CD14-positive monocyte (primary cell): ENCODE measurements around the gene COPG2. TPM values are rescaled to one million over a fixed set of nuclear protein-coding genes. Genes with fewer than 3 reads are reported as not detected.
"Not testable (repeated sequence)": the region's sequence is repeated elsewhere in the genome, so short reads cannot be mapped to it uniquely, and the experiment has no call there.

Experiments
- DNase-seq, 3 donors: peaks; one replicate each; pipeline ENCODE4 v3.0.0-alpha.2; 2011 to 2022
- H2AFZ ChIP-seq: 2 replicates; pipeline ENCODE4 v1.6.0; 2012; ENCODE audit warnings: mild to moderate bottlenecking, low read depth, low read length, inconsistent platforms; ENCODE audit not compliant: insufficient read depth, poor library complexity, severe bottlenecking
- H3K27ac ChIP-seq, 2 donors: 1 replicate in 1 of 2; 2 replicates in 1 of 2; pipeline ENCODE4 v1.5.1; 2012 to 2013; ENCODE audit warnings: low read length in 2 of 2, control low read depth in 1 of 2, inconsistent platforms in 1 of 2, low read depth in 1 of 2, mild to moderate bottlenecking in 1 of 2
- H3K27me3 ChIP-seq, 2 donors: one replicate each; pipeline versions ENCODE4 v1.6.0 to v1.6.1; 2011 to 2013; ENCODE audit warnings: low read length in 2 of 2; ENCODE audit not compliant: control insufficient read depth in 2 of 2, insufficient read depth in 2 of 2
- H3K36me3 ChIP-seq, 2 donors: replicated peaks in 1 of 2; 1 replicate in 1 of 2; 2 replicates in 1 of 2; pipeline versions ENCODE4 v1.5.1 to v1.6.1; 2012 to 2013; ENCODE audit warnings: low read length in 2 of 2, control low read depth in 1 of 2, inconsistent platforms in 1 of 2, mild to moderate bottlenecking in 1 of 2; ENCODE audit not compliant: insufficient read depth in 2 of 2, control insufficient read depth in 1 of 2
- H3K4me1 ChIP-seq, 2 donors: 1 replicate in 1 of 2; 2 replicates in 1 of 2; pipeline versions ENCODE4 v1.5.1 to v1.6.1; 2012 to 2013; ENCODE audit warnings: low read length in 2 of 2, control low read depth in 1 of 2, inconsistent platforms in 1 of 2, mild to moderate bottlenecking in 1 of 2, moderate library complexity in 1 of 2; ENCODE audit not compliant: insufficient read depth in 2 of 2, control insufficient read depth in 1 of 2
- H3K4me2 ChIP-seq: replicated peaks from 2 replicates; pipeline ENCODE3; 2012; ENCODE audit warnings: low read length, moderate library complexity, mild to moderate bottlenecking; ENCODE audit not compliant: poor library complexity, severe bottlenecking; ENCODE audit errors: extremely low read depth
- H3K4me3 ChIP-seq, 3 experiments: fragments of 200-600 bp in 1 of 3; sonication (generic) in 1 of 3; replicated peaks in 1 of 3; 1 replicate in 2 of 3; 2 replicates in 1 of 3; pipeline ENCODE4 v1.5.1; 2011 to 2013; ENCODE audit warnings: low read length in 3 of 3, mild to moderate bottlenecking in 3 of 3, control low read depth in 2 of 3, low read depth in 2 of 3, inconsistent platforms in 1 of 3, moderate library complexity in 1 of 3
- H3K79me2 ChIP-seq: 2 replicates; pipeline ENCODE4 v1.6.0; 2012; ENCODE audit warnings: mild to moderate bottlenecking, control low read depth, inconsistent platforms, low read length, moderate library complexity; ENCODE audit not compliant: insufficient read depth
- H3K9ac ChIP-seq: 2 replicates; pipeline ENCODE4 v1.6.0; 2017; ENCODE audit warnings: low read length, mild to moderate bottlenecking; ENCODE audit not compliant: insufficient read depth, poor library complexity, severe bottlenecking
- H3K9me3 ChIP-seq, 2 donors: replicated peaks in 1 of 2; 1 replicate in 1 of 2; 2 replicates in 1 of 2; pipeline versions ENCODE4 v1.5.1 to v1.6.1; 2012 to 2013; ENCODE audit warnings: low read length in 2 of 2, control low read depth in 1 of 2; ENCODE audit not compliant: control insufficient read depth in 1 of 2, insufficient read depth in 1 of 2
- H4K20me1 ChIP-seq: 2 replicates; pipeline ENCODE4 v1.6.0; 2012; ENCODE audit warnings: mild to moderate bottlenecking, low read length, control low read depth, moderate library complexity; ENCODE audit not compliant: insufficient read depth
- H3K27ac Mint-ChIP-seq, 7 donors: one replicate each; pipeline ENCODE4 v1.8.0; 2020; ENCODE audit warnings: mild to moderate bottlenecking in 7 of 7, mixed read lengths in 7 of 7, moderate library complexity in 6 of 7, inconsistent platforms in 2 of 7
- H3K27me3 Mint-ChIP-seq, 3 donors: one replicate each; pipeline ENCODE4 v1.8.0; 2021 to 2022; ENCODE audit warnings: low read depth in 3 of 3, mild to moderate bottlenecking in 3 of 3, mixed read lengths in 3 of 3, moderate library complexity in 3 of 3, inconsistent platforms in 1 of 3
- H3K36me3 Mint-ChIP-seq, 2 donors: one replicate each; pipeline ENCODE4 v1.8.0; 2020; ENCODE audit warnings: mixed read lengths in 2 of 2, inconsistent platforms in 1 of 2, mild to moderate bottlenecking in 1 of 2
- H3K4me1 Mint-ChIP-seq: one replicate; pipeline ENCODE4 v1.8.0; 2020; ENCODE audit warnings: mild to moderate bottlenecking, mixed read lengths
- H3K4me3 Mint-ChIP-seq, 2 donors: one replicate each; pipeline ENCODE4 v1.8.0; 2020; ENCODE audit warnings: mild to moderate bottlenecking in 2 of 2, mixed read lengths in 2 of 2, moderate library complexity in 1 of 2
- H3K9me3 Mint-ChIP-seq, 7 donors: one replicate each; pipeline ENCODE4 v1.8.0; 2020 to 2022; ENCODE audit warnings: mixed read lengths in 7 of 7, mild to moderate bottlenecking in 6 of 7, moderate library complexity in 6 of 7, inconsistent platforms in 2 of 7
- WGBS: methylation state at CpG from one replicate; pipeline ENCODE4 v1.1.5; 2013; ENCODE audit warnings: missing lambda C conversion rate; ENCODE audit not compliant: insufficient coverage; 5-methylcytosine and 5-hydroxymethylcytosine counted together
- intact Hi-C, 2 donors: fragments of 100-400 bp; cut with micrococcal nuclease; formaldehyde crosslinking; loops; one replicate each; pipeline versions ENCODE4 v1.15.0 to v1.15.1; 2023
- polyA plus RNA-seq, 3 donors: library from polyadenylated mRNA; depleted of rRNA in 1 of 3; unstranded in 2 of 3; stranded (reverse) in 1 of 3; fragments of 300-500 nt in 2 of 3; fragments of >200 nt in 1 of 3; fragmentation: Illumina TruSeq in 2 of 3; gene quantifications; 1 replicate in 2 of 3; 2 replicates in 1 of 3; pipeline ENCODE4 v1.2.3, GENCODE V29; 2012 to 2021

COPG2 gene
- polyA plus RNA-seq, 3 donors, result 2.7 to 10.3 (median 9.6) TPM

GRCh38 chr7:130585932-130586331 lies 82.6 kb downstream of the COPG2 start:
- H3K4me1 ChIP-seq, H3K4me3 ChIP-seq, H3K27ac Mint-ChIP-seq, H3K36me3 ChIP-seq, H3K79me2 ChIP-seq, H3K27me3 ChIP-seq, DNase-seq, H3K27ac ChIP-seq, H3K27me3 Mint-ChIP-seq, H3K4me1 Mint-ChIP-seq, H3K4me2 ChIP-seq, H3K9me3 ChIP-seq, H2AFZ ChIP-seq, H3K4me3 Mint-ChIP-seq, H4K20me1 ChIP-seq, intact Hi-C loops, H3K9ac ChIP-seq: not testable (repeated sequence)
- H3K36me3 Mint-ChIP-seq, result peaks cover 4 to 18% of the 10 kb centered on the region in 2 donors
- WGBS, result no CpG with 5 or more reads among the region's 2 CpGs
- H3K9me3 Mint-ChIP-seq, result peaks cover 2 to 32% (median 14%) of the 10 kb centered on the region in 7 donors

GRCh38 chr7:130575110-130575509 lies 93.4 kb downstream of the COPG2 start:
- intact Hi-C loops, result not testable (repeated sequence)

GRCh38 chr7:130570144-130570543 lies 98.4 kb downstream of the COPG2 start:
- H3K9me3 ChIP-seq, DNase-seq, H3K4me3 ChIP-seq, intact Hi-C loops, H3K9ac ChIP-seq, H3K27ac ChIP-seq, H3K36me3 ChIP-seq, H3K4me2 ChIP-seq, H4K20me1 ChIP-seq, H3K27me3 ChIP-seq, H3K4me1 Mint-ChIP-seq, H2AFZ ChIP-seq, H3K4me3 Mint-ChIP-seq, H3K27me3 Mint-ChIP-seq, H3K79me2 ChIP-seq, H3K27ac Mint-ChIP-seq, H3K4me1 ChIP-seq: not testable (repeated sequence)
- peaks cover 14 to 18% of the 10 kb centered on the region in 2 donors for H3K36me3 Mint-ChIP-seq
- H3K9me3 Mint-ChIP-seq, result peaks cover 9 to 36% (median 21%) of the 10 kb centered on the region in 7 donors

More at GRCh38 chr7:130575110-130575509, 93.4 kb downstream of the COPG2 start:
- not testable (repeated sequence) for H3K4me1 ChIP-seq, H3K36me3 ChIP-seq, H3K9me3 ChIP-seq, H4K20me1 ChIP-seq, H3K4me3 ChIP-seq, H3K27ac ChIP-seq, H3K36me3 Mint-ChIP-seq, H3K27ac Mint-ChIP-seq, H3K4me3 Mint-ChIP-seq, H2AFZ ChIP-seq, H3K27me3 Mint-ChIP-seq, H3K27me3 ChIP-seq, H3K79me2 ChIP-seq, H3K9ac ChIP-seq, H3K4me2 ChIP-seq, H3K4me1 Mint-ChIP-seq, DNase-seq
- H3K9me3 Mint-ChIP-seq, result peaks cover 4 to 22% (median 15%) of the 10 kb centered on the region in 7 donors
- 100% methylated on average over 1 of the region's 3 CpGs for WGBS
